Uterus (tissue), 2 donors: ENCODE results near the gene DLGAP1.

Experiments used
- CTCF ChIP-seq, 4 experiments: fragments of 200-600 bp in 2 of 4; fragments of 450-650 bp in 2 of 4; sonication (generic) in 2 of 4; IDR thresholded peaks; one replicate each; pipeline ENCODE4 v1.5.1; 2016 to 2019; ENCODE audit warnings: antibody characterized with exemption in 4 of 4, mild to moderate bottlenecking in 2 of 4, moderate library complexity in 1 of 4
- POLR2A ChIP-seq, 2 donors: fragments of 450-650 bp; IDR thresholded peaks; one replicate each; pipeline ENCODE4 v1.6.1; 2016; ENCODE audit warnings: antibody characterized with exemption in 2 of 2, mild to moderate bottlenecking in 1 of 2, moderate library complexity in 1 of 2

GRCh38 chr18:4068552-4069158 is 386.5 kb downstream of the DLGAP1 start:
- TF ChIP-seq CTCF (IDR thresholded peaks at IDR 0.05), result peak in 3 of 4 experiments; percentile 37 to 43 (median 40)
- TF ChIP-seq POLR2A (IDR thresholded peaks at IDR 0.05), result no peak
